ENCODE measurements around the gene TPCN2. TPM values are rescaled to one million over a fixed set of nuclear protein-coding genes. Genes with fewer than 3 reads are reported as not detected.

Gene TPCN2
- total and polyA plus RNA-seq, 2 of the 4 experiments (the other 2 are of a cell fraction): 3.4 to 8.0 TPM

DNA sequence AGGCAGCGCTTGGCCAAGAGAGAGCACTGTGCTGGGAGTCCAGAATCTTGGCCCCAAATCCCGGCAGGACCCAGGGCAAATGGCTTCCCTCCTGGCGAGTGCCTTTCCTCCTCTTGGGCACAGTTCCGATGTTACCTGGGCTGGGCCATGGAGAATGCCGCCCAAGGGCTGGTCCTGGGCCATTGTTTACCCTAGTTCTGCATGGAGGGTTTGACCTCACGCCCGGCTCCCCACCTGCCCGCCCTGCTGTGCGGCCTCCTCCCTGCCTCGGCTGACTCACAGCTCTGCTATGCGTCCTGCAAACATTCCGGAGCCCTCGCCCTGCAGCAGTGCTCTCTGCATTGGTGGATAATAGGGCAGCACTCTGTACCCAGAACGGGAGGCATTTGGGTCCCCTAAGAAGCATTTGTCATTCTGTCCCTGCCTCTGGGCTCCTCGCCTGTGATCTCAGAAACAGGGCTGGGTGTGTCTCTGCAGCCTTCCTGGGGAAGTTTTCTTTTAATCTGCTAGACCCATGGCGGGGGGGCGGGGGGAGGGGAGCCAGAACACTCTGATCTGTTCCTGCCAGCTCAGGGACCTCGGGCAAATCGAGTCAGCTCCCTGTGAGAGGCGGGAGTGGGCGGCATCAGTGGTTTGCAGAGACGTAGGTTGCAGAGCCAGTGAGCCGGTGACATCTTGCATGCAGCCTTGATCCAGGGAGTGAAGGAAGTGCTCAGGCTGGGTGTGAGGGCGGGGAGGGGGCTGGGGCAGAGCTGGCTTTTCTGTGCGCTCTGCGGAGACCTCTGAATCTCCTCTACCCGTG lies 74.1 kb downstream of the TPCN2 start (continued):
- TF ChIP-seq, protein P1, sequence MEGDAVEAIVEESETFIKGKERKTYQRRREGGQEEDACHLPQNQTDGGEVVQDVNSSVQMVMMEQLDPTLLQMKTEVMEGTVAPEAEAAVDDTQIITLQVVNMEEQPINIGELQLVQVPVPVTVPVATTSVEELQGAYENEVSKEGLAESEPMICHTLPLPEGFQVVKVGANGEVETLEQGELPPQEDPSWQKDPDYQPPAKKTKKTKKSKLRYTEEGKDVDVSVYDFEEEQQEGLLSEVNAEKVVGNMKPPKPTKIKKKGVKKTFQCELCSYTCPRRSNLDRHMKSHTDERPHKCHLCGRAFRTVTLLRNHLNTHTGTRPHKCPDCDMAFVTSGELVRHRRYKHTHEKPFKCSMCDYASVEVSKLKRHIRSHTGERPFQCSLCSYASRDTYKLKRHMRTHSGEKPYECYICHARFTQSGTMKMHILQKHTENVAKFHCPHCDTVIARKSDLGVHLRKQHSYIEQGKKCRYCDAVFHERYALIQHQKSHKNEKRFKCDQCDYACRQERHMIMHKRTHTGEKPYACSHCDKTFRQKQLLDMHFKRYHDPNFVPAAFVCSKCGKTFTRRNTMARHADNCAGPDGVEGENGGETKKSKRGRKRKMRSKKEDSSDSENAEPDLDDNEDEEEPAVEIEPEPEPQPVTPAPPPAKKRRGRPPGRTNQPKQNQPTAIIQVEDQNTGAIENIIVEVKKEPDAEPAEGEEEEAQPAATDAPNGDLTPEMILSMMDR (conservative IDR thresholded peaks at IDR 0.05; ENCODE audit: low read depth, low read length): no peak
- TF ChIP-seq CHD1 (IDR thresholded peaks at IDR 0.05; ENCODE audit: low read depth, low read length): no peak

Data from IMR-90 (cell line).